ENCODE results near the gene FAM131A.

DNA sequence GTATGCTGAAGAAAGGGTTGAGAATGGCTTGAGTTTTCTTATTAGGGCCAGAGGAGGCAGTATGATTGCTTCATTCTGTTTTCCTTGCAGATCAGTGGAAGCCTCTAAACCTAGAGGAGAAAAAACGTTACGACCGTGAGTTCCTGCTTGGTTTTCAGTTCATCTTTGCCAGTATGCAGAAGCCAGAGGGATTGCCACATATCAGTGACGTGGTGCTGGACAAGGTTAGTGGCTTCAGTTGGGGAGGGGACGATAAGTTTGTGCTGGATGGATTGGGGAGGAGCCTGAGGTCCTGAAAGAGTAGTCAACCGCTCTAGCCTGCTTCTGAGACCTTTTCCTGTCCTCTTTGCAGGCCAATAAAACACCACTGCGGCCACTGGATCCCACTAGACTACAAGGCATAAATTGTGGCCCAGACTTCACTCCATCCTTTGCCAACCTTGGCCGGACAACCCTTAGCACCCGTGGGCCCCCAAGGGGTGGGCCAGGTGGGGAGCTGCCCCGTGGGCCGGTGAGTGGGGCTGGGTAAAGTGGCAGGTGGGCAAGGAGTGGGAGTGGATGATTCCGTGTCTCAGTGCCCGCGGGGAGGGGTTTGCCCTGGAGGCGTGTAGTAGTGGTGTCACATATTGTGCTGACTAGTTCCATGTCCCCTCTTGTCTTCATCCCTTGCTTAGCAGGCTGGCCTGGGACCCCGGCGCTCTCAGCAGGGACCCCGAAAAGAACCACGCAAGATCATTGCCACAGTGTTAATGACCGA lies 14.5 kb upstream of the FAM131A start:
- no peak for TF ChIP-seq CTCF (IDR thresholded peaks at IDR 0.05)
- no peak for TF ChIP-seq POLR2A (IDR thresholded peaks at IDR 0.05)
- no peak for TF ChIP-seq EP300 (IDR thresholded peaks at IDR 0.05)

Data from upper lobe of left lung (tissue), 4 donors.